Liver (tissue), 9 donors: ENCODE data around the gene CNR2. TPM values are rescaled to one million over a fixed set of nuclear protein-coding genes. Genes with fewer than 3 reads are reported as not detected.
A peak's percentile ranks its signal among the peaks of the same experiment; 100 is the strongest.

Experiments used
- DNase-seq: peaks from one replicate; pipeline ENCODE4 v3.0.0-alpha.2; 2017; ENCODE audit warnings: low spot score
- H3K27ac ChIP-seq, 2 donors: one replicate each; pipeline ENCODE4 v1.7.0; 2013; ENCODE audit warnings: inconsistent platforms in 2 of 2, low read length in 2 of 2, control low read depth in 1 of 2, low read depth in 1 of 2, mild to moderate bottlenecking in 1 of 2
- H3K27me3 ChIP-seq, 4 donors: one replicate each; pipeline versions ENCODE4 v1.6.1 to v1.7.0; 2013; ENCODE audit warnings: low read length in 3 of 4, inconsistent platforms in 1 of 4, mild to moderate bottlenecking in 1 of 4, moderate library complexity in 1 of 4; ENCODE audit not compliant: control insufficient read depth in 4 of 4, insufficient read depth in 4 of 4
- H3K36me3 ChIP-seq, 4 donors: one replicate each; pipeline versions ENCODE4 v1.6.1 to v1.7.0; 2013; ENCODE audit warnings: low read length in 3 of 4, mild to moderate bottlenecking in 3 of 4, low read depth in 1 of 4, moderate library complexity in 1 of 4; ENCODE audit not compliant: control insufficient read depth in 4 of 4, insufficient read depth in 3 of 4
- H3K4me1 ChIP-seq, 4 donors: one replicate each; pipeline versions ENCODE4 v1.6.1 to v1.7.0; 2013; ENCODE audit warnings: low read length in 3 of 4, mild to moderate bottlenecking in 3 of 4, moderate library complexity in 1 of 4; ENCODE audit not compliant: control insufficient read depth in 4 of 4, insufficient read depth in 4 of 4
- H3K4me3 ChIP-seq, 3 donors: one replicate each; pipeline versions ENCODE4 v1.6.1 to v1.7.0; 2013; ENCODE audit warnings: low read length in 3 of 3, control low read depth in 1 of 3, low read depth in 1 of 3, mild to moderate bottlenecking in 1 of 3
- H3K9ac ChIP-seq, 2 donors: one replicate each; pipeline ENCODE4 v1.7.0; 2013; ENCODE audit warnings: low read length in 2 of 2, mild to moderate bottlenecking in 2 of 2, moderate library complexity in 2 of 2, control low read depth in 1 of 2, low read depth in 1 of 2
- H3K9me3 ChIP-seq, 4 donors: one replicate each; pipeline versions ENCODE4 v1.6.1 to v1.7.0; 2013; ENCODE audit warnings: low read length in 3 of 4; ENCODE audit not compliant: control insufficient read depth in 4 of 4
- ATF3 ChIP-seq: IDR thresholded peaks from 2 replicates; pipeline ENCODE4 v1.6.1; 2016; ENCODE audit warnings: antibody characterized with exemption
- CTCF ChIP-seq: fragments of 150-350 bp; IDR thresholded peaks from 2 replicates; pipeline ENCODE4 v1.5.1; 2017; ENCODE audit warnings: improper control_type of control experiment, low read depth, low read length; ENCODE audit not compliant: missing input control
- EGR1 ChIP-seq, 2 donors: IDR thresholded peaks; 2 replicates each; pipeline ENCODE4 v1.6.1; 2016 to 2018; ENCODE audit warnings: antibody characterized with exemption in 2 of 2, low read depth in 2 of 2
- FOXA1 ChIP-seq: IDR thresholded peaks from 2 replicates; pipeline ENCODE4 v1.6.1; 2016; ENCODE audit warnings: antibody characterized with exemption
- HNF4G ChIP-seq: IDR thresholded peaks from 2 replicates; pipeline ENCODE4 v1.6.1; 2016; ENCODE audit warnings: antibody characterized with exemption
- JUND ChIP-seq, 2 donors: IDR thresholded peaks; 2 replicates each; pipeline ENCODE4 v1.6.1; 2016; ENCODE audit warnings: antibody characterized with exemption in 2 of 2
- MAX ChIP-seq: IDR thresholded peaks from 2 replicates; pipeline ENCODE4 v1.6.1; 2016; ENCODE audit warnings: antibody characterized with exemption
- NR2F2 ChIP-seq: IDR thresholded peaks from 2 replicates; pipeline ENCODE4 v1.6.1; 2016; ENCODE audit warnings: antibody characterized with exemption
- REST ChIP-seq: IDR thresholded peaks from 2 replicates; pipeline ENCODE4 v1.6.1; 2016; ENCODE audit warnings: antibody characterized with exemption, mild to moderate bottlenecking
- RXRA ChIP-seq, 2 donors: IDR thresholded peaks; 2 replicates each; pipeline ENCODE4 v1.6.1; 2017 to 2018; ENCODE audit warnings: antibody characterized with exemption in 2 of 2, mild to moderate bottlenecking in 1 of 2
- SP1 ChIP-seq: IDR thresholded peaks from 2 replicates; pipeline ENCODE4 v1.6.1; 2018; ENCODE audit warnings: antibody characterized with exemption, mild to moderate bottlenecking
- YY1 ChIP-seq: IDR thresholded peaks from 2 replicates; pipeline ENCODE4 v1.6.1; 2016; ENCODE audit warnings: antibody characterized with exemption, mild to moderate bottlenecking
- ZBTB33 ChIP-seq: IDR thresholded peaks from 2 replicates; pipeline ENCODE4 v1.6.1; 2016; ENCODE audit warnings: antibody characterized with exemption
- WGBS: extraction: QIAGEN DNeasy Blood & Tissue Kit; methylation state at CpG from one replicate; pipeline ENCODE4 v1.1.7; 2013; 5-methylcytosine and 5-hydroxymethylcytosine counted together
- polyA plus RNA-seq, 2 donors: library from polyadenylated mRNA; stranded (reverse) in 1 of 2; unstranded in 1 of 2; fragments of 200-250 nt in 1 of 2; fragments of >200 nt in 1 of 2; fragmentation: Nextera tagmentation in 1 of 2; extraction: Ambion mirVana in 1 of 2; gene quantifications; one replicate each; pipeline versions ENCODE4 v1.2.1 to v1.2.3, GENCODE V29; 2013 to 2015
- total RNA-seq, 2 donors: library from RNA; depleted of rRNA; stranded (reverse); fragments of >200 nt; gene quantifications; one replicate each; pipeline ENCODE4 v1.2.3, GENCODE V29; 2014
- donor health status: healthy.
- donor health status: healthy.
- donor health status: healthy.
- donor health status: healthy.
- donor health status: healthy.

CNR2 gene
- total and polyA plus RNA-seq, 4 donors, result 0.03 to 0.28 (median 0.09) TPM

- H3K9me3 ChIP-seq, result no peaks in the 10 kb centered on the region
- WGBS, result 60% methylated on average over 10 of the region's 10 CpGs
- H3K9ac ChIP-seq, result peak overlapping the region in 1 of 2 donors; percentile 89
- TF ChIP-seq REST (no peak), RXRA (IDR thresholded peaks at IDR 0.05) (no peak), YY1 (peak; percentile 3), MAX (peak; percentile 83), SP1 (no peak), EGR1 (IDR thresholded peaks at IDR 0.05; ENCODE audit: low read depth in 2 of 2) (peak in 1 of 2 donors; percentile 28)
- DNase-seq, result no peak
- peaks cover 0 to 5% (median 0%) of the 10 kb centered on the region in 4 donors for H3K36me3 ChIP-seq
- peak overlapping the region in 2 of 3 donors; percentile 58 to 85 for H3K4me3 ChIP-seq
- no peaks in the 10 kb centered on the region for H3K27me3 ChIP-seq
- no peak overlapping the region for H3K27ac ChIP-seq
- peaks cover 8 to 22% (median 15%) of the 10 kb centered on the region in 4 donors for H3K4me1 ChIP-seq
These were observed 44.1 kb downstream of the CNR2 start for GRCh38 chr1:23869051-23869450.

GRCh38 chr1:23868557-23869016, 44.6 kb downstream of the CNR2 start:
- Histone ChIP-seq H3K36me3 (peaks cover 0 to 5% (median 0%) of the 10 kb centered on the region in 4 donors), H3K4me3 (peak overlapping the region; percentile 27 to 85 (median 58)), H3K4me1 (peaks cover 8 to 22% (median 15%) of the 10 kb centered on the region in 4 donors), H3K27me3 (no peaks in the 10 kb centered on the region), H3K27ac (peak overlapping the region; percentile 36 to 58), H3K9ac (peak overlapping the region; percentile 49 to 89), H3K9me3 (no peaks in the 10 kb centered on the region)
- no peak for TF ChIP-seq JUND (IDR thresholded peaks at IDR 0.05)
- peak; percentile 36 for TF ChIP-seq YY1
- no peak for TF ChIP-seq MAX
- DNase-seq, result peak; percentile 58
- WGBS, result 9% methylated on average over 20 of the region's 20 CpGs

- under 1% methylated on average over 71 of the region's 71 CpGs for WGBS
- TF ChIP-seq ZBTB33, result no peak
- no peak for TF ChIP-seq REST
- peak; percentile 97 for TF ChIP-seq CTCF
- peak; percentile 42 for TF ChIP-seq FOXA1
- TF ChIP-seq HNF4G, result peak; percentile 22
- TF ChIP-seq ATF3, result no peak
- peak; percentile 32 to 33 for TF ChIP-seq RXRA (IDR thresholded peaks at IDR 0.05)
- TF ChIP-seq EGR1 (IDR thresholded peaks at IDR 0.05; ENCODE audit: low read depth in 2 of 2), result peak in 1 of 2 donors; percentile 31
- no peak for TF ChIP-seq NR2F2
- TF ChIP-seq SP1, result peak; percentile 49
- TF ChIP-seq JUND (IDR thresholded peaks at IDR 0.05), result no peak
- no peak for TF ChIP-seq YY1
These were observed 45.1 kb downstream of the CNR2 start, which contains the start of gene FUCA1 for GRCh38 chr1:23867895-23868556. Gene FUCA1, minus strand, starts transcription at chr1:23868290. Its CDS starts 4 bp downstream, at chr1:23868286.

More at GRCh38 chr1:23867895-23868556, 45.1 kb downstream of the CNR2 start, which contains the start of gene FUCA1:
- peak within 1 kb of the TSS; percentile 79 to 87 (median 85) for H3K4me3 ChIP-seq
- H3K27ac ChIP-seq, result peak within 1 kb of the TSS; percentile 36 to 58
- no peaks in the 10 kb centered on the region for H3K9me3 ChIP-seq
- H3K36me3 ChIP-seq, result peaks cover 0 to 5% (median under 1%) of the 10 kb centered on the region in 4 donors
- peak within 1 kb of the TSS; percentile 49 to 89 for H3K9ac ChIP-seq
- H3K4me1 ChIP-seq, result peaks cover 8 to 22% (median 15%) of the 10 kb centered on the region in 4 donors
- peak; percentile 96 for DNase-seq
- H3K27me3 ChIP-seq, result no peaks in the 10 kb centered on the region
